ENCODE data around the gene LGALS3BP. TPM values are rescaled to one million over a fixed set of nuclear protein-coding genes. Genes with fewer than 3 reads are reported as not detected.

LGALS3BP gene
- total RNA-seq, 1 donor from 2014 or later: 12.6 TPM

DNA sequence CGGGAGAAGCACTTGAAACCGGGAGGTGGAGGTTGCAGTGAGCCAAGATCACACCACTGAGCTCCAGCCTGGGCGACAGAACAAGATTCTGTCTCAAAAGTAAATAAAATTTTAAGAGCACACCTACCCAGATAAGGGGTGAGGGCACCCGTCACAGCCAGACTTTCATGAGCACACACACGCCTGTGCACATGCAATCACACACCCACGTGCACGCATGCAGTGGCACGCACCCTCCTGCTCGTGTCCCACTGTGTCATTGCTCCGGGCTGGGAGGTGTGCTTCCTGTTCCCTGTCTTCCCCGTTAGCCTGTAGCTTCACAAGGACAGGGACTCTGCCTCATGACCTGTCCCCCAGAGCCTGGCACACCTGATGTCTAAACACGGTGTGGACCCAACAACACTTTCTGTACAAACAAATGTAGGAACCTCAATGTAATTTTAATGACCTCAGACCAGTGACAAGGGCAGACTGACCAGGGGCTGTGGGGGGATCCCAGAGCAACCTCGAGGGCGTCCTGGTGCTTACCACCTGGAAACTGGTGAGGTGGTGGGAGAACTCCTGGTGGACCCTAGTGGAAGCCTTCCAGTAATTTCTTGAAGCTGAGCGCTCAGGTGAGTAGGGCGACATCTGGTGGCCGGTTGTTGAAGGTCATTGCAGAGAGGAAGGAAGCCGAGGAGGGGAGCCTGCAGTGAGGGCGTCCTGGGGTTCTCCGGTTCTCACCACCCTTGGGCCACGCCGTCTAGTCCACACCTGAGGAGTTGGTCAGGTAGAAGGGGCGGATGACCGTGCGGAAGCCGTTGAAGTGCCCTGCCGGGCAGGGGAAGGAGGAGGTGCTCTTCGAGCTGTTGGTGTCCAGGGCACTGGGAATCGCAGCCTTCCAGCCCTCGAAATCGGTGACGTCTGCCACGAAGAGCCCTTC lies 8.6 kb downstream of the LGALS3BP start:
- H3K27ac Mint-ChIP-seq (ENCODE audit: unreplicated experiment): peak overlapping the region; percentile 24
- H3K27me3 Mint-ChIP-seq (ENCODE audit: unreplicated experiment): peaks cover 3% of the 10 kb centered on the region
- no peak overlapping the region for H3K4me3 Mint-ChIP-seq (ENCODE audit: unreplicated experiment)
- H3K36me3 Mint-ChIP-seq (ENCODE audit: low read depth, unreplicated experiment): no peaks in the 10 kb centered on the region
- no peaks in the 10 kb centered on the region for H3K9me3 Mint-ChIP-seq (ENCODE audit: unreplicated experiment)
- DNase-seq (ENCODE audit: low spot score): peak; percentile 83
- TF ChIP-seq, protein P1, sequence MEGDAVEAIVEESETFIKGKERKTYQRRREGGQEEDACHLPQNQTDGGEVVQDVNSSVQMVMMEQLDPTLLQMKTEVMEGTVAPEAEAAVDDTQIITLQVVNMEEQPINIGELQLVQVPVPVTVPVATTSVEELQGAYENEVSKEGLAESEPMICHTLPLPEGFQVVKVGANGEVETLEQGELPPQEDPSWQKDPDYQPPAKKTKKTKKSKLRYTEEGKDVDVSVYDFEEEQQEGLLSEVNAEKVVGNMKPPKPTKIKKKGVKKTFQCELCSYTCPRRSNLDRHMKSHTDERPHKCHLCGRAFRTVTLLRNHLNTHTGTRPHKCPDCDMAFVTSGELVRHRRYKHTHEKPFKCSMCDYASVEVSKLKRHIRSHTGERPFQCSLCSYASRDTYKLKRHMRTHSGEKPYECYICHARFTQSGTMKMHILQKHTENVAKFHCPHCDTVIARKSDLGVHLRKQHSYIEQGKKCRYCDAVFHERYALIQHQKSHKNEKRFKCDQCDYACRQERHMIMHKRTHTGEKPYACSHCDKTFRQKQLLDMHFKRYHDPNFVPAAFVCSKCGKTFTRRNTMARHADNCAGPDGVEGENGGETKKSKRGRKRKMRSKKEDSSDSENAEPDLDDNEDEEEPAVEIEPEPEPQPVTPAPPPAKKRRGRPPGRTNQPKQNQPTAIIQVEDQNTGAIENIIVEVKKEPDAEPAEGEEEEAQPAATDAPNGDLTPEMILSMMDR (IDR thresholded peaks at IDR 0.05; ENCODE audit: unreplicated experiment): peak; percentile 84
- peaks cover 17% of the 10 kb centered on the region for H3K4me1 Mint-ChIP-seq (ENCODE audit: unreplicated experiment)

DNA sequence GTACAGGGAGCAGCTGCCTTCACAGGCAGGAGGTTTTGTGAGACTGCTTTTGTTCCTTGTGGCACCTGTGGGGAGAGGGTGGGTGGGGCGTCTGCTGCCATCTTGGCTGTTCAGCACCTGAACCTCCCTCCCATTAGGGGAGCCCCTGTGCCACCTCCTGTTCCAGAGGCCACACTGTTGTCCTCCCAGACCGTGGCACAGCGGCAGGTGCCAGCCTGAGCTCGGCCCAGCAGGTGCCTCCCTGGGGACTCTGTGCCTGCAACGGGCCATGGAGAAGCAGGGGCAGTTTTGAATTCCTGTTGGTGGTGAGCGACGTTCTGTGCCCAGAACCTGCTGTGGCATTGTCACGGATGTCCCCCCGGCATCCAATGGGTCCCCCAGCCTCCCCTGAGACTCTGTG lies 9.9 kb downstream of the LGALS3BP start:
- no peak for DNase-seq (ENCODE audit: low spot score)
- Mint-ChIP-seq H3K4me3 (ENCODE audit: unreplicated experiment) (no peak overlapping the region), H3K27me3 (ENCODE audit: unreplicated experiment) (peaks cover 3% of the 10 kb centered on the region), H3K36me3 (ENCODE audit: low read depth, unreplicated experiment) (no peaks in the 10 kb centered on the region), H3K4me1 (ENCODE audit: unreplicated experiment) (peaks cover 14% of the 10 kb centered on the region), H3K27ac (ENCODE audit: unreplicated experiment) (no peak overlapping the region), H3K9me3 (ENCODE audit: unreplicated experiment) (no peaks in the 10 kb centered on the region)
- TF ChIP-seq, protein P1 (IDR thresholded peaks at IDR 0.05; ENCODE audit: unreplicated experiment): no peak

DNA sequence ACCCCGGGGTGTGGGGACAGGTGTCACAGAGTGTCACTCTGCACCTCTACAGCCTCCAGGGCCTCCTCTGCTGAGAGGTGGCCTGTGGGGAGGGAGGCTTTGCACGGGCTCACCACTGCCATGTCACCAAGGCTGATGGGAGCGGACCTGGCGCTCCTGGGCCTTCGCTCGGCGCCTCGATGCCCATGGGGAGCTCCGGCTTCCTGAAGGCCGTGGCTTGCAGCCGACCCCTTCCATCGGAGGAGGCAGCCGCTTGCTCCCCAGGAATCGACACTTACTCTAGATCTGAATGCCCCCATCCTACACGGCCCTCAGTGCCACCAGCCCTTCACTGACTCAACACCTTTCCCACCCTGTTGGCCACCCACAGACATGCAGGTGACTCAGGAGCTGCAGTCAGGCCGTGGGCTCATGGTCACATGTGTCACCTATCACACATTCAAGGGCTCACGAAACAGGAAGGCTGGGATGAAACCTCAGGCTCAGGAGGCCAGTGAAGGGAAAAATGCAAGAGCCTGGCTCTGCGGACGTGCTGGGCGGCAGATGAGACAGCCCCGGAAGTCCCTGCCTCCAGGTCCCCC lies 11.9 kb downstream of the LGALS3BP start:
- Mint-ChIP-seq H3K4me3 (ENCODE audit: unreplicated experiment) (no peak overlapping the region), H3K27ac (ENCODE audit: unreplicated experiment) (no peak overlapping the region), H3K4me1 (ENCODE audit: unreplicated experiment) (peaks cover 8% of the 10 kb centered on the region), H3K9me3 (ENCODE audit: unreplicated experiment) (no peaks in the 10 kb centered on the region), H3K27me3 (ENCODE audit: unreplicated experiment) (peaks cover 3% of the 10 kb centered on the region), H3K36me3 (ENCODE audit: low read depth, unreplicated experiment) (no peaks in the 10 kb centered on the region)
- no peak for DNase-seq (ENCODE audit: low spot score)
- TF ChIP-seq, protein P1 (IDR thresholded peaks at IDR 0.05; ENCODE audit: unreplicated experiment): no peak

DNA sequence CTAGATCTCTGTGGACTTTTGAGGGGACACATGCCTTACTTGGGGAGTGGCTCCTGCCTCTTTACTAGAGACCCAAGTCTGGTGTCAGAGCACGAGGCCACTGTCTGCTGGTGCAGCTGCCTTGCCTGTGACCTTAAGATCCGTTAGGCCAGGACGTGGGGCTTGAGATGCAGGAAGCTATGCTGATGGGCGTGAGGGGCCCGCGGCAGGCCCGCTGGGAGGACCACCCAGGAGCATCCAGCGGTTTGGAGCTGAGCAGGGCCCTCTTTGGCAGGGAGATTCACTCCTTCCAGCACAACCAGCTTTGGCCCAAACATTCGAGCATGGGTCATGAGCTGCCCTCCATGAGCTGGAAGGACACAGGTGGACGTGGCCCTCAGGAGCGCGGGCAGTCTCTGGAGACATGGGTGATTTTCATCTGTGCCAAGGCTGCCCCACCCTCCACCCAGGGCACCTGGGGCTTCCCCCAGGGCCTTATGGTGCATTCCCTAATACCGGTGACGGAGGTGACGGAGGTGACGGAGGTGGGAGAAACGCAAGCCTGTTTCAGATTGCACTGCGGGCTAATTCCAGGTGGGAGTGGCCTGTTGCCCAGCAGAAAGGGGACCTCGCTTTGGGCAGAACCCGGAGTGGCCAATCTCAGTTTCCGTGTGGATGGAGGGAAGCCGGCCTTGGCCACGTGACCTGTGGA lies 12.7 kb downstream of the LGALS3BP start:
- H3K36me3 Mint-ChIP-seq (ENCODE audit: low read depth, unreplicated experiment): no peaks in the 10 kb centered on the region
- H3K27ac Mint-ChIP-seq (ENCODE audit: unreplicated experiment): no peak overlapping the region
- TF ChIP-seq, protein P1 (IDR thresholded peaks at IDR 0.05; ENCODE audit: unreplicated experiment): no peak
- peaks cover 8% of the 10 kb centered on the region for H3K4me1 Mint-ChIP-seq (ENCODE audit: unreplicated experiment)
- peaks cover 3% of the 10 kb centered on the region for H3K27me3 Mint-ChIP-seq (ENCODE audit: unreplicated experiment)
- H3K9me3 Mint-ChIP-seq (ENCODE audit: unreplicated experiment): no peaks in the 10 kb centered on the region
- no peak overlapping the region for H3K4me3 Mint-ChIP-seq (ENCODE audit: unreplicated experiment)
- DNase-seq (ENCODE audit: low spot score): no peak
